Type B pancreatic cell (in vitro differentiated cells): Measurements from ENCODE around the gene RNF115. TPM values are rescaled to one million over a fixed set of nuclear protein-coding genes. Genes with fewer than 3 reads are reported as not detected.
A peak's percentile ranks its signal among the peaks of the same experiment; 100 is the strongest.

Experiments
- DNase-seq: peaks from one replicate; pipeline ENCODE4 v3.0.0; 2021; ENCODE audit warnings: mixed read lengths; ENCODE audit not compliant: unreplicated experiment; ENCODE audit errors: extremely low spot score
- H3K27ac Mint-ChIP-seq: 2 replicates; pipeline ENCODE4 v1.8.0; 2021; ENCODE audit warnings: mild to moderate bottlenecking, mixed read lengths
- H3K27me3 Mint-ChIP-seq: 2 replicates; pipeline ENCODE4 v1.8.0; 2021; ENCODE audit warnings: mixed read lengths
- H3K36me3 Mint-ChIP-seq: 2 replicates; pipeline ENCODE4 v1.8.0; 2021; ENCODE audit warnings: mixed read lengths
- H3K4me1 Mint-ChIP-seq: one replicate; pipeline ENCODE4 v1.8.0; 2021; ENCODE audit warnings: mixed read lengths; ENCODE audit not compliant: unreplicated experiment
- H3K4me3 Mint-ChIP-seq: 2 replicates; pipeline ENCODE4 v1.8.0; 2021; ENCODE audit warnings: mild to moderate bottlenecking, mixed read lengths
- H3K9me3 Mint-ChIP-seq: 2 replicates; pipeline ENCODE4 v1.8.0; 2021; ENCODE audit warnings: mixed read lengths
- total RNA-seq: library from RNA; stranded (reverse); gene quantifications from 2 replicates; pipeline ENCODE4 v1.2.1, GENCODE V29; 2021; ENCODE audit warnings: low replicate concordance
- TF ChIP-seq, protein P1 (sequence below): fragments of 200-600 bp; sonication (generic); conservative IDR thresholded peaks from 2 replicates; pipeline ENCODE4 v1.5.0; 2021; ENCODE audit warnings: antibody characterized with exemption, mild to moderate bottlenecking

The RNF115 gene
- total RNA-seq, 1 donor from 2014 or later: 10.6 TPM

DNA sequence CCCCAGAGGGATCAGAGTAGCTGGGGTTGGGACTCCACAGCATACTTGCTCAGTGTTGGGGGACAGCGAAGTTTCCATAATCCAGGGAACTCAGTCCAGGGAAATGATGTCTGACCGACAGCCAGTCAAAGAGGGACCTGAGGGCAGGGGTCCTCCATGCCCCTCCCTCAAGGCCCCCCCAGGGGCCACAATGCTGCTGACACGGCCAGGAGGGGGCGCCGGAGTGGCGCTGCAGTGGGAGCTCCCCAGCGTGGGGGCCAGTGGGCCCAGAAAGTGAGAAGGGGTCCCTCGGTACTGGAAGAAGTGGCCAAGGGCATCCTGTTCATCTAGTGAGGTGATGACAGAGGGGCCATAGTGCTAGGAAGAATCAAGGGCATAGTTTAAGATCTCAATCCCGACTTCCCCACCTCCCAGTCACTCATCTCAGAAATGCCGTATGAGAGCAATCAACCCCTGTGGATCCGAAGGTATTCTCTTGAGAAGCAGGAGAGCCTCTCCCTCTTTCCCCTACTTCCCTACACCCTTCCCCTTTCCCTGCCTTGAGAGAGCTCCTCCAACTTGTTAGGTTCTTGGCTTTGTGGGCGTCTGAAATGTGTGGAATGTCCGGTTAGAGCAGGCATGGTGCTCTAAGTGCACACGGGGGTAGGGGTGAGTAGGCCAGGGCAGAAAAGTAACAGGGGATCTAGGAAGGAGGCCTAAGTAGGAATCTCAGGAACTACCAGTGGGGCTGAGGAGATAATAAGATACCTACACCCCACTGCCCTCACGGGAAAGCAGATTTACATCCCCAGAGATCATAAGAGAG lies 25.7 kb upstream of the RNF115 start:
- H3K4me3 Mint-ChIP-seq: no peak overlapping the region

DNA sequence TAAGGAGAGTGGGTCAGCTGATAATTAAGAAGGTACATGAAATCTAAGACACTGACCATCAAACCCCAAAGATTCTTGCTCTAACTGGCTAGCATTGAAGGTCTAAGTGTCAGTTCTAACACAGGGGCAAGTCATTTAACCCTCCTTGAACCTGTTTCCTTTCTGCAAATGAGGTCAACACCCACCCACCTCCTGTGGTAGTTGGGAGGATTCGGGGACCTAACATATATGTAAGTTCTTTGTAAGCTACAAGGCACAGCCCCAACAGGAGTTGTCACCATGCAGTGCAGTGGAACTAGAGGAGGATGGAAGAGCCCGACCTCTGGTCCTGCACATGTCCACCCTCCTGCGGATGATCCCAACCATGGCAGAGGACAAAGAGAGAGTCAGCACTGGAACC lies 23.9 kb upstream of the RNF115 start:
- DNase-seq: no peak
- Mint-ChIP-seq H3K36me3 (peaks cover 17% of the 10 kb centered on the region), H3K4me3 (peak overlapping the region; percentile 6), H3K27ac (no peak overlapping the region), H3K9me3 (no peaks in the 10 kb centered on the region), H3K4me1 (peaks cover 5% of the 10 kb centered on the region), H3K27me3 (no peaks in the 10 kb centered on the region)
- TF ChIP-seq, protein P1, sequence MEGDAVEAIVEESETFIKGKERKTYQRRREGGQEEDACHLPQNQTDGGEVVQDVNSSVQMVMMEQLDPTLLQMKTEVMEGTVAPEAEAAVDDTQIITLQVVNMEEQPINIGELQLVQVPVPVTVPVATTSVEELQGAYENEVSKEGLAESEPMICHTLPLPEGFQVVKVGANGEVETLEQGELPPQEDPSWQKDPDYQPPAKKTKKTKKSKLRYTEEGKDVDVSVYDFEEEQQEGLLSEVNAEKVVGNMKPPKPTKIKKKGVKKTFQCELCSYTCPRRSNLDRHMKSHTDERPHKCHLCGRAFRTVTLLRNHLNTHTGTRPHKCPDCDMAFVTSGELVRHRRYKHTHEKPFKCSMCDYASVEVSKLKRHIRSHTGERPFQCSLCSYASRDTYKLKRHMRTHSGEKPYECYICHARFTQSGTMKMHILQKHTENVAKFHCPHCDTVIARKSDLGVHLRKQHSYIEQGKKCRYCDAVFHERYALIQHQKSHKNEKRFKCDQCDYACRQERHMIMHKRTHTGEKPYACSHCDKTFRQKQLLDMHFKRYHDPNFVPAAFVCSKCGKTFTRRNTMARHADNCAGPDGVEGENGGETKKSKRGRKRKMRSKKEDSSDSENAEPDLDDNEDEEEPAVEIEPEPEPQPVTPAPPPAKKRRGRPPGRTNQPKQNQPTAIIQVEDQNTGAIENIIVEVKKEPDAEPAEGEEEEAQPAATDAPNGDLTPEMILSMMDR: no peak

More for the DNA sequence above, 25.7 kb upstream of the RNF115 start:
- TF ChIP-seq, protein P1: peak; percentile 33
- Mint-ChIP-seq H3K36me3 (peaks cover 23% of the 10 kb centered on the region), H3K4me1 (peaks cover 5% of the 10 kb centered on the region), H3K9me3 (no peaks in the 10 kb centered on the region), H3K27ac (no peak overlapping the region), H3K27me3 (no peaks in the 10 kb centered on the region)
- DNase-seq: no peak

DNA sequence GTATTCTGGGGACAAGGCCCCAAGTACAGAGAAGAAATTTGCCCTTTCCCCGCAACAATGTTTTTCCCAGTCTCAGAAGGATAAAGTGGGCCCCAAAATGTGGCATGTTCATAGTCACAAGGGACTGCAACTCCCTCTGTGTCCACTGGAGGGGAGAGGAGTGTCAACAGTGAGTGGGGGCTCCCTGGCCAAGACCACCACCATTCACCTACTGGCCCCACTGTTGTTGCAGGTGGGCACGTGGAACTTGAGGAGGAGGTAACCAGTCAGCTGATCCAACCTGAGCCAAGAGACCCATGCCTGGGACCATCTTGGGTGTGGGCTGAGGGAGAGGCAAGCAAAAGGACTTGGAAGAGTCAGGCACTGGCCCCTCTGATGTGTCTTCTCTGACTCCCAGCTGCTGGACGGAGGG lies 22.3 kb upstream of the RNF115 start:
- no peak overlapping the region for H3K27ac Mint-ChIP-seq
- no peaks in the 10 kb centered on the region for H3K27me3 Mint-ChIP-seq
- peaks cover 16% of the 10 kb centered on the region for H3K36me3 Mint-ChIP-seq
- no peak for DNase-seq
- no peak overlapping the region for H3K4me3 Mint-ChIP-seq
- TF ChIP-seq, protein P1: peak; percentile 72
- H3K4me1 Mint-ChIP-seq: peaks cover 5% of the 10 kb centered on the region
- no peaks in the 10 kb centered on the region for H3K9me3 Mint-ChIP-seq

DNA sequence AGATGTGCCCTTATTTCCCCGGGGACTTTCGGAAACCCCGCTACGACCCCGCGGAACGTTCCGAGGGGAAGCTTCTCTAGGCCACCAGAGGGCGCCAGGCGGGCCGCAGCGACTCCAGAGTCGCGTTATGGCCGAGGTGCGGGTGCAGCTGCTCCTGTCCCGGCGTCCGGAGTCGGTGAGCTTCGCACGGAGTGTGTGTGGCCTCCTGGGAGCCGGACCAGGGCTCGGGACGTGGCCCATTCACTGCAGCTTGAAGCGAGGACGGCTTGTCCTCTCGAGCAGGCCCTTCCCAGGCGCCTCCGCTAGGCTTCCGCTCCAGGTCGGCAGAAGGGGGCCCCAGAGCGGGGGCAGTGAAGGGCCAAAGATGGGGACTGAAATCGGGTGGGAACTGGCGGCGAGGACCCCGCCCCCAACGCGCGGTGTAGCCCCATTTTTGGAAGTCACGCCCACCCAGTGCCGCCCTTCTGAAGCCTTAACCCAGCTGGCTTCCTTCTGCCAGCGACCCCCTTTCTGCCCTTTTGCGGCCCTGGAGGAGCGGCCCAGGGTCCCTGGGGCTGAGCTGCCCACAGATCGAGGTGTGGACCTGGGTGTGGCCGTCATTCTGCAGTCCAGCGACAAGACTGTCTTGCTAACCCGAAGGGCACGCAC lies 21.7 kb upstream of the RNF115 start, which contains the start of gene NUDT17:
TSS of gene NUDT17 (plus strand) at position 117 of the 648 bp plus-strand sequence. CDS start at position 128, 11 bp downstream.
- H3K36me3 Mint-ChIP-seq: peaks cover 12% of the 10 kb centered on the region
- H3K27me3 Mint-ChIP-seq: no peaks in the 10 kb centered on the region
- DNase-seq: peak; percentile 85
- peaks cover 5% of the 10 kb centered on the region for H3K4me1 Mint-ChIP-seq
- H3K4me3 Mint-ChIP-seq: no peak within 1 kb of the TSS
- H3K9me3 Mint-ChIP-seq: no peaks in the 10 kb centered on the region
- no peak within 1 kb of the TSS for H3K27ac Mint-ChIP-seq
- TF ChIP-seq, protein P1: peak; percentile 96

DNA sequence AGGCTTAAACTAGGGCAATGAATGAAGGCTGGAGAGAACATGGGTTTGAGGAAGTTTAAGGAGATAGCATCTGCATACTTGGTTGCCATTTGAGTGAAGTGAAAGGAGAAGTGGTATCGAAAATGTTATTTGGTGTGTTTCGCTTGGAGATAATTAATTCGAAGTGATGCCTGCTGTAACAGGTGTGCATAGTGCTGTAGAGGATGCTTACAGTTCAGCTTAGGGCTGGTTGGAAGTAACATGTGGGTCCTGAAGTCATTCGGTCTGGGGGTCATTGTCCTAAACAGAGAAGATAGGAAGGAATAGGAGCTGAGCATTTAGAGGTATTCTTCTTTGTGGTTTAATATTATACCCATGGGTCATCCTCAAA lies 21.2 kb upstream of the RNF115 start:
- peaks cover 10% of the 10 kb centered on the region for H3K36me3 Mint-ChIP-seq
- peaks cover 5% of the 10 kb centered on the region for H3K4me1 Mint-ChIP-seq
- H3K27ac Mint-ChIP-seq: no peak overlapping the region
- H3K27me3 Mint-ChIP-seq: no peaks in the 10 kb centered on the region
- no peak for DNase-seq
- TF ChIP-seq, protein P1: no peak
- H3K9me3 Mint-ChIP-seq: no peaks in the 10 kb centered on the region
- no peak overlapping the region for H3K4me3 Mint-ChIP-seq
